PC-3 (cell line): ENCODE data around the gene JMJD7. TPM values are rescaled to one million over a fixed set of nuclear protein-coding genes. Genes with fewer than 3 reads are reported as not detected.

ENCODE experiments used
- ATAC-seq: fragments of 200-7000 bp; cut with Tn5 transposase; 2 replicates; pipeline ENCODE4 v1.9.1; 2020; ENCODE audit warnings: mild to moderate bottlenecking, moderate library complexity
- BruUV-seq: library from RNA; stranded (reverse); fragments of 400-500 nt; replicated peaks from 2 replicates; lab custom pipeline; 2021; lab: Mats Ljungman, UMichigan
- CTCF ChIA-PET: fragments of 300-600 bp; sonication (Branson Sonifier 250); formaldehyde crosslinking; loops from one replicate; lab custom pipeline; 2022; ENCODE audit warnings: antibody characterized with exemption; lab: Charles Lee
- POLR2A ChIA-PET: fragments of 300-600 bp; sonication (Branson Sonifier 250); formaldehyde crosslinking; loops from one replicate; lab custom pipeline; 2022; ENCODE audit warnings: antibody characterized with exemption; ENCODE audit not compliant: unreplicated experiment; lab: Charles Lee
- DNase-seq: peaks from one replicate; pipeline ENCODE4 v3.0.0-alpha.2; 2015
- H2AFZ ChIP-seq: fragments of 300-600 bp; sonication (generic); 2 replicates; pipeline ENCODE4 v1.6.0; 2016; ENCODE audit warnings: antibody characterized with exemption, low read length
- H3F3A ChIP-seq: fragments of 300-600 bp; sonication (generic); one replicate; pipeline ENCODE4 v1.6.0; 2017; ENCODE audit warnings: antibody characterized with exemption, low read length, control low read depth, mild to moderate bottlenecking; ENCODE audit not compliant: unreplicated experiment
- H3K27ac ChIP-seq: fragments of 300-600 bp; sonication (generic); 2 replicates; pipeline ENCODE4 v1.5.1; 2016; ENCODE audit warnings: mild to moderate bottlenecking, low read length
- H3K27me3 ChIP-seq: fragments of 300-600 bp; sonication (generic); 2 replicates; pipeline ENCODE4 v1.6.1; 2016; ENCODE audit warnings: low read length, mixed read lengths
- H3K36me3 ChIP-seq: fragments of 300-600 bp; sonication (generic); 2 replicates; pipeline ENCODE4 v1.6.1; 2016; ENCODE audit warnings: low read depth, mixed run types, low read length, mixed read lengths
- H3K4me1 ChIP-seq: fragments of 300-600 bp; sonication (generic); 2 replicates; pipeline ENCODE4 v1.5.1; 2016; ENCODE audit warnings: low read length; ENCODE audit not compliant: insufficient read depth
- H3K4me2 ChIP-seq: fragments of 300-600 bp; sonication (generic); 2 replicates; pipeline ENCODE4 v1.6.0; 2016; ENCODE audit warnings: low read length
- H3K4me3 ChIP-seq: fragments of 300-600 bp; sonication (generic); 2 replicates; pipeline ENCODE4 v1.5.1; 2016; ENCODE audit warnings: mild to moderate bottlenecking, low read length, mixed read lengths
- H3K79me2 ChIP-seq: fragments of 300-600 bp; sonication (generic); 2 replicates; pipeline ENCODE4 v1.6.1; 2017; ENCODE audit warnings: low read length, mixed read lengths
- H3K9ac ChIP-seq: fragments of 300-600 bp; sonication (generic); 2 replicates; pipeline ENCODE4 v1.6.0; 2016; ENCODE audit warnings: mild to moderate bottlenecking, low read length
- H3K9me2 ChIP-seq: fragments of 300-600 bp; sonication (generic); replicated peaks from 2 replicates; pipeline ENCODE4 v1.6.1; 2016; ENCODE audit warnings: mixed run types, low read length, mixed read lengths
- H3K9me3 ChIP-seq: fragments of 300-600 bp; sonication (generic); 2 replicates; pipeline ENCODE4 v1.6.1; 2016; ENCODE audit warnings: low read length, mixed read lengths
- H4K20me1 ChIP-seq: fragments of 300-600 bp; sonication (generic); 2 replicates; pipeline ENCODE4 v1.6.1; 2016; ENCODE audit warnings: low read length, mixed read lengths
- CTCF ChIP-seq: fragments of 300-600 bp; sonication (generic); conservative IDR thresholded peaks from 2 replicates; pipeline ENCODE4 v1.5.1; 2017; ENCODE audit warnings: antibody characterized with exemption, low read depth, mild to moderate bottlenecking, low read length
- EZH2 ChIP-seq: fragments of 300-600 bp; sonication (generic); IDR thresholded peaks from one replicate; pipeline ENCODE4 v1.6.1; 2017; ENCODE audit warnings: antibody characterized with exemption, mild to moderate bottlenecking, low read length; ENCODE audit not compliant: unreplicated experiment
- EZH2phosphoT487 ChIP-seq: fragments of 300-600 bp; sonication (generic); IDR thresholded peaks from 2 replicates; pipeline ENCODE4 v1.6.1; 2018; ENCODE audit warnings: mild to moderate bottlenecking, antibody characterized with exemption, low read length, borderline replicate concordance
- intact Hi-C: fragments of 100-400 bp; cut with micrococcal nuclease; formaldehyde crosslinking; loops from 2 replicates; pipeline ENCODE4 v1.9.0; 2023
- total RNA-seq: library from RNA; depleted of rRNA; stranded (reverse); fragments of >200 nt; gene quantifications from 2 replicates; pipeline ENCODE4 v1.2.3, GENCODE V29; 2014

JMJD7 gene
- total RNA-seq, 1 experiment from 2014 or later: 13.7 TPM

GRCh38 chr15:41822957-41823356 lies 4.9 kb upstream of the JMJD7 start:
- no peaks in the 10 kb centered on the region for H3K9me3 ChIP-seq
- no peaks in the 10 kb centered on the region for H3K9me2 ChIP-seq
- H3K9ac ChIP-seq: no peak overlapping the region
- DNase-seq: no peak
- TF ChIP-seq EZH2phosphoT487 (no peak), CTCF (peak; percentile 36; the same call in 1 of the 2 replicates), EZH2 (no peak)
- ChIA-PET CTCF (no interaction called here), POLR2A (interaction anchor here (0.5 kb wide), 1 partner anchor 662 kb away, joined by 4 read pairs; no protein-coding TSS in a partner anchor)
- H3K27me3 ChIP-seq: no peaks in the 10 kb centered on the region
- no peak overlapping the region for H3K27ac ChIP-seq
- no peaks in the 10 kb centered on the region for H3F3A ChIP-seq
- H2AFZ ChIP-seq: no peak overlapping the region
- intact Hi-C loops: loop anchor here (10.0 kb wide), 1 partner anchor 152 kb away; the partner anchor contains the start of gene EHD4
- H3K4me1 ChIP-seq: peaks cover 4% of the 10 kb centered on the region; the same call in 1 of the 2 replicates
- no peak for ATAC-seq
- no peaks in the 10 kb centered on the region for H3K79me2 ChIP-seq
- no peak overlapping the region for H3K4me2 ChIP-seq
- H3K4me3 ChIP-seq: no peak overlapping the region
- peaks cover 17% of the 10 kb centered on the region for H3K36me3 ChIP-seq
- no TSS peak for BruUV-seq
- H4K20me1 ChIP-seq: no peaks in the 10 kb centered on the region

DNA sequence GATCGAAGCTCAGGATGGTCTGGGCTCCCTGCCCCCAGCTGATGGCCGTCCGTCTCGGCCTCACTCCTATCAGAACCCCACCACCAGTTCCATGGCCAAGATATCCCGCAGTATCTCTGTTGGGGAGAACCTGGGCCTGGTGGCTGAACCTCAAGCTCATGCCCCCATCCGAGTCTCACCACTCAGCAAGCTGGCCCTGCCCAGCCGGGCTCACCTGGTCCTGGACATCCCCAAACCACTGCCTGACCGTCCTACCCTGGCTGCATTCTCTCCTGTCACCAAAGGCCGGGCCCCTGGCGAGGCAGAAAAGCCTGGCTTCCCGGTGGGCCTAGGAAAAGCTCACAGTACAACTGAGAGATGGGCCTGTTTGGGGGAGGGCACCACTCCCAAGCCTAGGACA lies 4.4 kb upstream of the JMJD7 start:
- ATAC-seq (no peak), DNase-seq (no peak)
- ChIA-PET POLR2A (no interaction called here), CTCF (no interaction called here)
- H3K9ac ChIP-seq: no peak overlapping the region
- H3F3A ChIP-seq: no peaks in the 10 kb centered on the region
- H3K9me3 ChIP-seq: no peaks in the 10 kb centered on the region
- H3K4me1 ChIP-seq: peaks cover 4% of the 10 kb centered on the region; the same call in 1 of the 2 replicates
- H3K36me3 ChIP-seq: peaks cover 11% of the 10 kb centered on the region
- H4K20me1 ChIP-seq: no peaks in the 10 kb centered on the region
- TF ChIP-seq EZH2phosphoT487: no peak
- TF ChIP-seq EZH2: no peak
- TF ChIP-seq CTCF: no peak
- H3K27ac ChIP-seq: no peak overlapping the region
- H3K79me2 ChIP-seq: peaks cover 3% of the 10 kb centered on the region; the same call in 1 of the 2 replicates
- no TSS peak for BruUV-seq
- no peak overlapping the region for H2AFZ ChIP-seq
- no peak overlapping the region for H3K4me3 ChIP-seq
- no peaks in the 10 kb centered on the region for H3K27me3 ChIP-seq
- H3K4me2 ChIP-seq: no peak overlapping the region
- intact Hi-C loops: loop anchor here (10.0 kb wide), 1 partner anchor 151 kb away; the partner anchor contains the start of gene EHD4
- H3K9me2 ChIP-seq: no peaks in the 10 kb centered on the region

GRCh38 chr15:41824062-41824745 lies 3.7 kb upstream of the JMJD7 start:
- BruUV-seq: no TSS peak
- ChIA-PET POLR2A (no interaction called here), CTCF (no interaction called here)
- no peak overlapping the region for H3K4me2 ChIP-seq
- no peak overlapping the region for H3K4me3 ChIP-seq
- H4K20me1 ChIP-seq: no peaks in the 10 kb centered on the region
- no peak for TF ChIP-seq EZH2
- TF ChIP-seq CTCF: no peak
- TF ChIP-seq EZH2phosphoT487: no peak
- no peaks in the 10 kb centered on the region for H3K27me3 ChIP-seq
- no peak overlapping the region for H3K9ac ChIP-seq
- DNase-seq (no peak), ATAC-seq (no peak)
- H3F3A ChIP-seq: no peaks in the 10 kb centered on the region
- H3K9me2 ChIP-seq: no peaks in the 10 kb centered on the region
- H3K36me3 ChIP-seq: peaks cover 7% of the 10 kb centered on the region
- H3K4me1 ChIP-seq: peaks cover 10% of the 10 kb centered on the region
- H3K27ac ChIP-seq: no peak overlapping the region
- intact Hi-C loops: loop anchor here (10.0 kb wide), 1 partner anchor 151 kb away; the partner anchor contains the start of gene EHD4
- H3K79me2 ChIP-seq: peaks cover 9% of the 10 kb centered on the region; the same call in 1 of the 2 replicates
- no peaks in the 10 kb centered on the region for H3K9me3 ChIP-seq
- H2AFZ ChIP-seq: no peak overlapping the region
